OCI-LY7 (cell line): ENCODE data around the gene SMNDC1.

ENCODE experiments used
- CTCF ChIP-seq: fragments of 200-600 bp; sonication (generic); conservative IDR thresholded peaks from 2 replicates; pipeline ENCODE4 v1.5.1; 2014; ENCODE audit warnings: mild to moderate bottlenecking, antibody characterized with exemption, low read length, moderate library complexity, mixed read lengths
- EZH2phosphoT487 ChIP-seq: fragments of 200-600 bp; sonication (generic); IDR thresholded peaks from 2 replicates; pipeline ENCODE4 v1.6.1; 2018; ENCODE audit warnings: low read depth, borderline replicate concordance, mild to moderate bottlenecking, mixed run types, antibody characterized with exemption, low read length, moderate library complexity, mixed read lengths

GRCh38 chr10:110350812-110351211 is 46.1 kb upstream of the SMNDC1 start:
- TF ChIP-seq CTCF (no peak), EZH2phosphoT487 (no peak)
